H9 (cell line): ENCODE measurements around the gene SLC44A1. TPM values are rescaled to one million over a fixed set of nuclear protein-coding genes. Genes with fewer than 3 reads are reported as not detected.
A peak's percentile ranks its signal among the peaks of the same experiment; 100 is the strongest.

Experiments
- DNase-seq: peaks from one replicate; pipeline ENCODE4 v3.0.0-alpha.2; 2017
- H2AFZ ChIP-seq: one replicate; pipeline ENCODE4 v1.6.1; 2013; ENCODE audit warnings: mild to moderate bottlenecking, low read length, control low read depth, moderate library complexity
- H2AK5ac ChIP-seq: 2 replicates; pipeline ENCODE4 v1.6.1; 2013; ENCODE audit warnings: low read length, control low read depth, mixed read lengths; ENCODE audit not compliant: insufficient read length
- H2BK120ac ChIP-seq: one replicate; pipeline ENCODE4 v1.6.1; 2013; ENCODE audit warnings: low read depth, mild to moderate bottlenecking, low read length, control low read depth, inconsistent platforms; ENCODE audit not compliant: poor library complexity, severe bottlenecking
- H2BK12ac ChIP-seq: 2 replicates; pipeline ENCODE4 v1.6.1; 2013; ENCODE audit warnings: low read length, control low read depth, mixed read lengths, low read depth; ENCODE audit not compliant: insufficient read length
- H2BK15ac ChIP-seq: 2 replicates; pipeline ENCODE4 v1.6.1; 2013; ENCODE audit warnings: low read depth, low read length, control low read depth
- H2BK20ac ChIP-seq: one replicate; pipeline ENCODE4 v1.6.1; 2013; ENCODE audit warnings: low read depth, mild to moderate bottlenecking, low read length, control low read depth, inconsistent platforms; ENCODE audit not compliant: poor library complexity, severe bottlenecking
- H2BK5ac ChIP-seq: 2 replicates; pipeline ENCODE4 v1.6.1; 2013; ENCODE audit warnings: low read length, control low read depth, mixed read lengths; ENCODE audit not compliant: insufficient read length
- H3K14ac ChIP-seq: 2 replicates; pipeline ENCODE4 v1.6.1; 2013; ENCODE audit warnings: low read length, control low read depth; ENCODE audit not compliant: insufficient read depth
- H3K18ac ChIP-seq: 2 replicates; pipeline ENCODE4 v1.6.1; 2013; ENCODE audit warnings: low read depth, mild to moderate bottlenecking, mixed read lengths, low read length, control low read depth; ENCODE audit not compliant: insufficient read length
- H3K23ac ChIP-seq: 2 replicates; pipeline ENCODE4 v1.6.1; 2013; ENCODE audit warnings: low read length, control low read depth, mixed read lengths, low read depth; ENCODE audit not compliant: insufficient read length
- H3K23me2 ChIP-seq: 2 replicates; pipeline ENCODE4 v1.6.1; 2013; ENCODE audit warnings: low read depth, mild to moderate bottlenecking, mixed read lengths, low read length, control low read depth; ENCODE audit not compliant: insufficient read length, poor library complexity, severe bottlenecking
- H3K27ac ChIP-seq: 2 replicates; pipeline ENCODE4 v1.5.1; 2013; ENCODE audit warnings: low read length, control low read depth, mixed read lengths, low read depth; ENCODE audit not compliant: insufficient read length
- H3K27me3 ChIP-seq: 2 replicates; pipeline ENCODE4 v1.6.1; 2013; ENCODE audit warnings: low read length, control low read depth, inconsistent platforms; ENCODE audit not compliant: insufficient read depth
- H3K4ac ChIP-seq: 2 replicates; pipeline ENCODE4 v1.6.1; 2013; ENCODE audit warnings: low read depth, mild to moderate bottlenecking, control low read depth, inconsistent platforms, low read length, moderate library complexity
- H3K4me1 ChIP-seq: 2 replicates; pipeline ENCODE4 v1.6.1; 2013; ENCODE audit warnings: low read length, control low read depth, inconsistent platforms; ENCODE audit not compliant: insufficient read depth
- H3K4me2 ChIP-seq: 2 replicates; pipeline ENCODE4 v1.6.1; 2013; ENCODE audit warnings: low read length, control low read depth, mixed read lengths; ENCODE audit not compliant: insufficient read length, insufficient read depth
- H3K56ac ChIP-seq: 2 replicates; pipeline ENCODE4 v1.6.1; 2013; ENCODE audit warnings: low read depth, mild to moderate bottlenecking, mixed read lengths, low read length, control low read depth; ENCODE audit not compliant: insufficient read length
- H3K79me1 ChIP-seq: 2 replicates; pipeline ENCODE4 v1.6.1; 2013; ENCODE audit warnings: low read depth, mild to moderate bottlenecking, moderate library complexity, low read length, control low read depth, inconsistent platforms; ENCODE audit not compliant: insufficient read depth, poor library complexity, severe bottlenecking
- H3K79me2 ChIP-seq: 2 replicates; pipeline ENCODE4 v1.6.1; 2013; ENCODE audit warnings: low read length, control low read depth, inconsistent platforms; ENCODE audit not compliant: insufficient read depth
- H3K9ac ChIP-seq: 2 replicates; pipeline ENCODE4 v1.6.1; 2013; ENCODE audit warnings: low read length, control low read depth, mixed read lengths; ENCODE audit not compliant: insufficient read length; ENCODE audit errors: extremely low read depth
- H3K9me3 ChIP-seq: one replicate; pipeline ENCODE4 v1.6.1; 2013; ENCODE audit warnings: low read depth, low read length, inconsistent platforms; ENCODE audit not compliant: control insufficient read depth
- H3T11ph ChIP-seq: one replicate; pipeline ENCODE4 v1.6.1; 2013; ENCODE audit warnings: mild to moderate bottlenecking, low read length, control low read depth, inconsistent platforms
- H4K20me1 ChIP-seq: one replicate; pipeline ENCODE4 v1.6.1; 2013; ENCODE audit not compliant: control insufficient read depth, insufficient read length, insufficient read depth
- H4K5ac ChIP-seq: 2 replicates; pipeline ENCODE4 v1.6.1; 2013; ENCODE audit warnings: low read depth, mild to moderate bottlenecking, mixed read lengths, low read length, control low read depth; ENCODE audit not compliant: insufficient read length
- H4K8ac ChIP-seq: replicated peaks from 2 replicates; pipeline ENCODE4 v1.6.1; 2013; ENCODE audit warnings: low read length, control low read depth, mixed read lengths, low read depth; ENCODE audit not compliant: insufficient read length
- H4K91ac ChIP-seq: 2 replicates; pipeline ENCODE4 v1.6.1; 2013; ENCODE audit warnings: low read depth, mild to moderate bottlenecking, moderate library complexity, mixed read lengths, low read length, control low read depth; ENCODE audit not compliant: insufficient read length
- H3K27ac Mint-ChIP-seq, 3 experiments: 2 replicates in 2 of 3; 3 replicates in 1 of 3; pipeline ENCODE4 v1.8.0; 2020 to 2021; ENCODE audit warnings: mixed read lengths in 3 of 3, mild to moderate bottlenecking in 1 of 3, moderate library complexity in 1 of 3
- H3K27me3 Mint-ChIP-seq: 2 replicates; pipeline ENCODE4 v1.8.0; 2021; ENCODE audit warnings: low read depth, mild to moderate bottlenecking, moderate library complexity, mixed read lengths
- H3K36me3 Mint-ChIP-seq, 3 experiments: 2 replicates in 2 of 3; 3 replicates in 1 of 3; pipeline ENCODE4 v1.8.0; 2020 to 2021; ENCODE audit warnings: low read depth in 3 of 3, mixed read lengths in 3 of 3; ENCODE audit not compliant: insufficient read depth in 1 of 3
- H3K4me1 Mint-ChIP-seq, 2 experiments: 2 replicates each; pipeline ENCODE4 v1.8.0; 2020; ENCODE audit warnings: mixed read lengths in 2 of 2
- H3K4me3 Mint-ChIP-seq, 2 experiments: 2 replicates in 1 of 2; 3 replicates in 1 of 2; pipeline ENCODE4 v1.8.0; 2020 to 2021; ENCODE audit warnings: mild to moderate bottlenecking in 2 of 2, mixed read lengths in 2 of 2, moderate library complexity in 1 of 2
- H3K9me3 Mint-ChIP-seq, 2 experiments: 2 replicates in 1 of 2; 3 replicates in 1 of 2; pipeline ENCODE4 v1.8.0; 2020; ENCODE audit warnings: mild to moderate bottlenecking in 2 of 2, mixed read lengths in 2 of 2, moderate library complexity in 1 of 2
- CTCF ChIP-seq: fragments of 200-600 bp; sonication (generic); conservative IDR thresholded peaks from 3 replicates; pipeline ENCODE4 v1.8.0; 2021; ENCODE audit warnings: antibody characterized with exemption, mild to moderate bottlenecking
- WGBS: extraction: QIAGEN DNeasy Blood & Tissue Kit; methylation state at CpG from one replicate; pipeline ENCODE4 v1.1.7; 2013; ENCODE audit warnings: missing lambda C conversion rate, low lambda C conversion rate, mixed read lengths; ENCODE audit not compliant: insufficient read length; ENCODE audit errors: extremely low coverage; 5-methylcytosine and 5-hydroxymethylcytosine counted together
- total RNA-seq: library from RNA; stranded (reverse); gene quantifications from 2 replicates; pipeline ENCODE4 v1.2.1, GENCODE V29; 2021

The SLC44A1 gene
- total RNA-seq, 1 experiment from 2014 or later, result 60.7 TPM

DNA sequence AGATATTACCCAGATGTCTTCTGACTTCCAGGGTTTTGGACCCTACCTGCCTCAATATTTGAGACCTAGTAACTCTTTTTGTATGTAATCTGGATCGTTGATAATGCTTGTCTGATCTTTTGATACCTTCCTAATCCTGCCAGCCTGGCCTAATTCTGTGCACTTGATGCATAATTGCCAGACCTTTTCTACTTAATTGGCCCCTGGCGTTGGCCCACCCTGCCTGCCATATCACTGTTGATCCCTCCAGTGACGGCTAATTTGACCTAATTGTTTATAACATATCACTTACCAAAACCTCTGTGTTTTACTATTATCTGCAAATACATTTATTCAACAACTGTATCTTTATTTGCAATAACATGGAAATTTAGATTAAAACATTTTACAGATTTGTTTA lies 49.0 kb downstream of the SLC44A1 start:
- Mint-ChIP-seq H3K27me3 (no peaks in the 10 kb centered on the region), H3K27ac (peak overlapping the region; percentile 86 to 93 (median 92); a peak in 4 of 7 replicates), H3K4me3 (no peak overlapping the region), H3K36me3 (no peaks in the 10 kb centered on the region; a peak in 1 of 7 replicates), H3K4me1 (peaks cover 90 to 94% of the 10 kb centered on the region in 2 experiments), H3K9me3 (no peaks in the 10 kb centered on the region)
- H3K4me1 ChIP-seq, result peaks cover 6% of the 10 kb centered on the region; the same call in 1 of the 2 replicates
- H3K23me2 ChIP-seq, result no peaks in the 10 kb centered on the region
- no peak for DNase-seq
- H3K79me2 ChIP-seq, result peaks cover 1% of the 10 kb centered on the region; the same call in 1 of the 2 replicates
- H3K27ac ChIP-seq, result no peak overlapping the region
- no peak overlapping the region for H2AFZ ChIP-seq
- no peak overlapping the region for H3K14ac ChIP-seq
- no peak overlapping the region for H4K5ac ChIP-seq
- no CpG with 5 or more reads among the region's 3 CpGs for WGBS
- H3T11ph ChIP-seq, result no peak overlapping the region
- no peak overlapping the region for H3K4me2 ChIP-seq
- H2BK20ac ChIP-seq, result no peak overlapping the region
- no peak overlapping the region for H3K9ac ChIP-seq
- H2BK12ac ChIP-seq, result no peak overlapping the region
- no peak overlapping the region for H3K56ac ChIP-seq
- no peak overlapping the region for H2BK15ac ChIP-seq
- no peak for TF ChIP-seq CTCF
- no peak overlapping the region for H3K4ac ChIP-seq
- H4K20me1 ChIP-seq, result no peaks in the 10 kb centered on the region
- H3K79me1 ChIP-seq, result no peaks in the 10 kb centered on the region
- H4K91ac ChIP-seq, result no peak overlapping the region
- no peak overlapping the region for H4K8ac ChIP-seq
- H2AK5ac ChIP-seq, result no peak overlapping the region
- no peak overlapping the region for H2BK120ac ChIP-seq
- H3K23ac ChIP-seq, result no peak overlapping the region
- no peaks in the 10 kb centered on the region for H3K27me3 ChIP-seq
- no peak overlapping the region for H3K18ac ChIP-seq
- no peak overlapping the region for H2BK5ac ChIP-seq
- no peaks in the 10 kb centered on the region for H3K9me3 ChIP-seq
